IPS-NIHi7 (cell line): ENCODE results near the gene SAMD11.

Experiments
- DNase-seq: peaks from one replicate; pipeline ENCODE4 v3.0.0; 2012; ENCODE audit warnings: mixed read lengths; ENCODE audit errors: extremely low spot score

Gene SAMD11

DNA sequence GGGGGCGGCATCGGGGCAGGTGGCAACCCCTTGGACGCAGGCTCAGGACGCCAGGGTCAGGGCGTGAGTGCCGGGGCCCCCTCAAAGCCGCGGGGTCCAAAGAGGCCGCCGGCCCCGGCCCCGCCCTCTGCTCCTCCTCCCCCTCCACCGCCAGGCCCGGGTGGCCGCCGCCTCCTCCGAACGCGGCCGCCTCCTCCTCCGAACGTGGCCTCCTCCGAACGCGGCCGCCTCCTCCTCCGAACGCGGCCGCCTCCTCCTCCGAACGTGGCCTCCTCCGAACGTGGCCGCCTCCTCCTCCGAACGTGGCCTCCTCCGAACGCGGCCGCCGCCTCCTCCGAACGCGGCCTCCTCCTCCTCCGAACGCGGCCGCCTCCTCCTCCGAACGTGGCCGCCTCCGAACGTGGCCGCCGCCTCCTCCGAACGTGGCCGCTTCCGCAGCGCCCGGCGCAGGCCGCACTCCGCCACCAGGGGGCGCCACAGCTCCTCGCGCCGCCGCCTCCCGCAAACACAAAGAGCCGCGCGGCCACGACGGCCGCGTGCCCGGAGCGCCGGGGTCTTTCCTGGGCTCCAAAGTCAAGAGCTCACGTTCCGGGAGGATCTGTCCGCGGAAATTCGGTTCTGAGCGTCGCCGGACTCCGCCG lies 19.3 kb upstream of the SAMD11 start:
- DNase-seq = peak; percentile 86

DNA sequence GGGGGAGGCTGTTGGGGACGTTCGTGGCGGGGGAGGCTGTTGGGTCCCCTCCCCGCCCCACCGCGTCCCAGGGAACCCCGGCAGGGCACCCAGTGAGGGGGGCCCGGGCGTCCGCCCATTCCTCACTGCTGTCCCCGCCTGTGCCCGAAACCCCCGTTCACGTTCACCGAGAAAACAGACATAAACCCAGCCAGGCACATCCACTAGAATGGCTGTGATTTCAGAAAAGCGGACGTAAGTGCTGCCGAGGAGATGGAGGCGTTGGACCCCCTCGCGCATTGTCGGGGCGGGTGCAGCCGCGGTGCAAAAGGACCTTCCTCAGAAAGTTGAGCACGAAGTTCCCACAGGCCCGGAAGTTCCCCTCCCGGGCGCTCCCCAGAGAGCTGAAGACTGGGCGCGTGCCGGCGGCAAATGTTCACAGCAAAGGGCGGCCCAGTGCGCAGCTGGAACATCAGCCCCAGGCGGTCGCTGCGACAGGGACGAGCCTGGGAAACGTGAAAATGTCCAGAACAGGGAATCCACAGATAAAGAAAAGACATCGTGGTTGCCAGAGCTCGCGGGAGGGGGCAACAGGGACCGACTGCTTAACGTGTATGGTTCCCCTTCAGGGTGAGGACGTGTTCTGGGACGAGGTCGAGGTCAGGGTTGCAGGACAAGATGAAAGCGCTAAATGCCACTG lies 18.5 kb upstream of the SAMD11 start:
- DNase-seq = no peak

DNA sequence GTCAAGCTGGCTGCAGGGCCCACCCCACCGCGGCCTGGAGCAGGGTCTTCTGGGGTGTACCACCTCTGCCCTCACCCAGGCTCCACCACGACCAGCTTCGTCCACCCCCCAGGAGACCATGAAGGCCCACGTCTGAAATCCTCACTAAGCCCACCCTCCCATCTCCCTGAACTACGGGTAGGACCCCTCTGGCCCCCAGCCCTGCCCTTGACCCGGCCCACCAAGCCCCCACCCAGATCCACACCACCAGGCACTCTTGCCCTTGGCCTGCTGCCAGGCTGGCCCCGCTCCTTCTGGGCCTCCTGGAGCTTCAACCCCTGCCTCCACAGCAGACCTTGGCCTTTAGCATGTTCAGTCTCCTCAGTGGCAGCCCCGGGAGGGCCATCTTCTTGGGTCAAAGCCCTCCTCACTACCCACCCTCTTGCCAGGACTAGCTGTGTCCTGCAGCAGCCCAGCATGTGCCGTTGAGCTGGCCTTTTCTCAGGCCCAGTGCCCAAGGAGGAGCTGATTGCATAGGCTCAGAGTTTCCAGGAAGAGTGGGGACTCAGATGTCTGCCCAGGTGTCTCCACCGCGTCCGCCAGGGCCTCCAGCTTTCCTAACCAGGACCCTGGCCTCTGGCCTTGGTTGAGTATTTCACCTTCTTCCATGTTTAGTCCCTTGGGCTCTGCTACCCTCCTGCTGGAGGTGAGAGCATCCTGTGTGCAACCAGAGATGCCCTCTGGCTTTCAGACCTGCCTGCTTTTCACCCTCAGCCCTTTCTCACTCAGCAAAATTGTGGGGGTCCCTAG lies 17.7 kb upstream of the SAMD11 start:
- DNase-seq = no peak

DNA sequence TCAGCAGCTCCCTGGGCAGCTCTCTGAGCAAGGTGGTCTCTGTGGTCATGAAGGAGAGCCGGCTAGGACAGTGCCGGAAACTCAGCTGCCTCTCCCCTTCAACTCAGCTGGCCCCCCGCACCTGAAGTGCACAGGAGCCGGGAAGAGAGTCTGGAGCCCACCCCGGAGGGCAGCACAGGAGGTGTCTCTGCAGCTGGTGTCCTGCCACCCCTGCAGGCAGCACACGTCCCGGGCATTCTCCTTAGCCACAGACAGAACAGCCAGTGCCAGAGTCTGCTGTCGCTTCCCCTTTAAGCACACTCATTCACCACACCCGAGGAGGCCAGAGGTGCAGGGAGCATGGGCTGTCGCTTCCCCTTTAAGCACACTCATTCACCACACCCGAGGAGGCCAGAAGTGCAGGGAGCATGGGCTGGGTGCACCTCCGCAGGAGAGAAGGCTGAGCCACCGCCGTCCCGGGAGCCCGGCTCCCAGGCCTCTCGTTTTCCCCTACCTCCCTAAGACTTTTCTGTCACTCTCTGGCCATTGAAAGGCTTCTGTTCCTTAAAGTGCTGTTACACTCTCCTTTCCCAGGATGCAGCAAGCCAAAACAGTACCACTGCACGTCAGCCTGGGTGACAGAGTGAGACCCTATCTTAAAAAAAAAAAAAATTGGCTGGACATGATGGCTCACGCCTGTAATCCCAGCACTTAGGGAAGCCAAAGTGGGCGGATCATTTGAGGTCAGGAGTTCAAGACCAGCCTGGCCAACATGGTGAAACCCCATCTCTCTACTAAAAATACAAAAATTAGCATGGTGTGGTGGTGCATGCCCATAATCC lies 16.9 kb upstream of the SAMD11 start:
- no peak for DNase-seq

DNA sequence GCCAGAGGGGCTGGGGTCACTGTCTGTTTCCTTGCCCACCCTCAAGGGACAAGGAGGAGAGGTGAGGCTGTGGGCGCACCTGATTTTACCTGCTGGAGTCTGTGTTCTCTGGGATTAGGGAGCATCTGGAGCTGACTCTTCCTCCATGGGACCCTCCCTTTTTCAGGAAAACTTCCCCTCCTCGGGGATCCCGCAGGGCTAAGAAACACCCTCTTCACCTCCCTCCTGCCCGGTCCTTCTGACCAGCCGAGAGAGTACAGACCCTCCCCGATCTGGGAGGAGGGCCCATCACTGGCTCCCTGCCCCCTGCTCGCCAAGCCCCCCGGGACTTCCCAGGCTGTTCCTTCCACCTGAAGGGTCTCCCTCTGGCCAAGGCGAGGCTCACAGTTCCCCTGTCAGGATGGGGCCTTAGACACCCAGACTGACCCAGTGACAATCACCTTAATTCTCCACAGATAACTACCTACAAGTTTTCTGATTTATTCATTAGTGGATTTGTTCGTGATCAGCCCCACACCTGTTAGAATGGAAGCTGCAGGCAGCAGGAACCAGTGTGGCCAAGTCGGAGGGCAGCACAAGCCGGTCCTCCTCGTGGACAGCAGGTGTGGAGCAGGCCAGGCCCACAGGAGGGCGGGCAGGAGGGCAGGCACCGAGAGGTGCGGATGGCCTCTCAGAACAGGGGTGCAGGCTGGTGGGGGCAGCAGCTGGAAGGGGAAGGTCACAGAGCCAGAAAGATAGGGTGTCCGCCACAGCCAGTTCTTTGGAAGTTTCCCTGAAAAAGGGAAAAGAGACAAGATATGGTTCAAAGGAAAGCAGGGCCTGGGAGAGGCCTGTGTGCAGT lies 15.9 kb upstream of the SAMD11 start:
- DNase-seq = no peak

DNA sequence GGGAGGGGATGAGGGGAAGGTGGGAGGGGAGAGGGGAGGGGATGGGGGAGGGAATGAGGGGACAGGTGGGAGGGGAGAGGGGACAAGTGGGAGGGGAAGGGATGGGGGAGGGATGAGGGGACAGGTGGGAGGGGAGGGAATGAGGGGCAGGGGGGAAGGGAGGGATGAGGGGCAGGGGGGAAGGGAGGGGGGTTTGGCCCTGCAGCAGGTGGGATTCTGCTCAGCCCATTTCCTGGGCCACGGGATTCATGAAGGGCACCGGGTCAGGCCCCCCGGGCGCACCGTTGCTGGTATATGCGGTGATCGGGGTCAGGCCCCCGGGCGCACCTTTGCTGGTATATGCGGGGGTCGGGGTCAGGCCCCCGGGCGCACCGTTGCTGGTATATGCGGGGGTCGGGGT lies 15.1 kb upstream of the SAMD11 start:
- no peak for DNase-seq

DNA sequence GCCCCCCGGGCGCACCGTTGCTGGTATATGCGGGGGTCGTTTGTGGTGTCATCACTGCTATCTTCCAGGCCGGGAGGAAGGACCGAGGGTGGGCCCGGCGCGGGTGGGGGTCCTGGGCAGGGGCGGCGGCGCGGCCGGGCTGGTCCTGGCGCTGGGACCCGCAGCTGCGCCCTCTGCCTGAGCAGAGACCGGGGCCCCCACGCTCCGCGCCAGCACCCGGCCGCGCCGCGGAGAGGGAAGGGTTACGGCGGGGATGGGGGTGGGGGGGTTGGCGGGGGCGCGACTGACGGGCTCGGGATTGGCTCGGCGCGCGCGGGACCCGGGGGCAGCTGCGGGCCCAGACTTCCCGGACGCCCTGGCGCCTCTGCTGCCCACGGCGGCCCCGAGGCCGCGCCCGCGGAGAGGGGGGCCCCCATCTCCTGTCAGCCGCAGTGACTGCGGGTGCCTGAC lies 13.8 kb upstream of the SAMD11 start:
- no peak for DNase-seq

DNA sequence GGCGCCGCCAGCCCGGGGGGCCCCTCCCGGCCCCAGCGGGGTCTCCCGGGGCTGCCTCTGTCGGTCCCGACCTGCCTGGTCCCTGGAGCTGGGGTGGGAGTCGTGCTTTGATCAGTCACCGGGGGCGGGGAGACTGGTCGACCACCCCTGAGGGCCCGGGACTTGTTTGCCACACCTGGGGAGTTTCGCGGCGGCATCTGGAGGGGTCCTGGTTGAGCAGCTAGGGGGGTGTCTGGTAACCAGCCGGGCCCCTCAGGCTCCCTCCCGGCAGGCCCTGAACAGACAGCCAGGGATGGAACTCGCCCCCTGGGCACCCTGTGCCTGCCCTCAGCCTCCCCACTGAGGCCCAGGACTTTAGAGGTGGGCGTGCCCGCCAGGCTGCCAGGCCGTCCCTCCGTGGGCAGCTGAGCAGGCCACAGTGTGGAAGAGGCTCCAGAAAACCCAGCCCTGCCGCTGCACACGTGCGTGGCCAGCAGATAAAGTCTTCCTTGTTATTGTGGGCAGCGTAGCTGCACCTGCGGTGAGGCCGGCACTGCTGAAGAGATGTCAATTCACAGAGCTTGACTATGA lies 13.3 kb upstream of the SAMD11 start:
- DNase-seq = no peak

DNA sequence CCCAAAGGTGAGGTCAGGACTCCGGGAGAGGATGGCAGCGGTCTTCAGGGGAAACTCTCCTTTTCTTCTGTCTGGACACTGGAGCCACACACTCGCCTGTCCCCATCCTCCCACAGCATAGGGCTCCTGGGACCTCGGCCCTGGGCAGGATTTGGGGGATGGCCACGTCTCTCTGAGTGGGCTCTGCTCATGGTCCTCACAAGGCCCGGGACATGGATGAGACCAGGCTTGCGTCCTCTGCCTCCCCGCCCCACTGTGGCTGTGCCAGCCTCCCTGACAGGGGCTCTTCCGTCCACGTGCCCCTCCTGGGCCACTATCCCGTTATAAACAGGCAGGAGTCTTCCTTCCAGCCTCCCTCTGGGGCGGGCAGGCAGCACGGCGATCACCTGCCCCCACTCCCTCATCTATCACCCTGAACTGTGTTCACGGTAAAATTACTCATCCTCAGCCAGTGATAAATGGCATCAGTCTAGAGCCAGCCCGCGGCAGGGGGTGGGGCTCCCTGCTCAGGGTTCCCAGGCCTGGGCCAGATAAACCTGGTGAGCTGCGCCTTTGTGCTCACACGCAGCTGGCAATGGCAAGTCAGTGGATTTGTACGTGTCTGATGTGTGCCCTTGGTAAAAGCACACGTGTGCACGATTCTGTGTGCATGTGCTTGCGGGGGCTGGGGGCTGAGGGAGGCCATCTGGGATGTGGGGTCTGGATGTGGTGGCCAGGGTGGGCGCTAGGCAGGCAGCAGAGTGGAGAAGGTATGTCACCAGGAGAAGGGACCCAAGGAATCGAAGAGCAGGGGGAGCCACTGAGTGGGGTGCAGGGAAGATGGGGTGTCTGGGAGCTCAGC lies 12.6 kb upstream of the SAMD11 start:
- DNase-seq = no peak

DNA sequence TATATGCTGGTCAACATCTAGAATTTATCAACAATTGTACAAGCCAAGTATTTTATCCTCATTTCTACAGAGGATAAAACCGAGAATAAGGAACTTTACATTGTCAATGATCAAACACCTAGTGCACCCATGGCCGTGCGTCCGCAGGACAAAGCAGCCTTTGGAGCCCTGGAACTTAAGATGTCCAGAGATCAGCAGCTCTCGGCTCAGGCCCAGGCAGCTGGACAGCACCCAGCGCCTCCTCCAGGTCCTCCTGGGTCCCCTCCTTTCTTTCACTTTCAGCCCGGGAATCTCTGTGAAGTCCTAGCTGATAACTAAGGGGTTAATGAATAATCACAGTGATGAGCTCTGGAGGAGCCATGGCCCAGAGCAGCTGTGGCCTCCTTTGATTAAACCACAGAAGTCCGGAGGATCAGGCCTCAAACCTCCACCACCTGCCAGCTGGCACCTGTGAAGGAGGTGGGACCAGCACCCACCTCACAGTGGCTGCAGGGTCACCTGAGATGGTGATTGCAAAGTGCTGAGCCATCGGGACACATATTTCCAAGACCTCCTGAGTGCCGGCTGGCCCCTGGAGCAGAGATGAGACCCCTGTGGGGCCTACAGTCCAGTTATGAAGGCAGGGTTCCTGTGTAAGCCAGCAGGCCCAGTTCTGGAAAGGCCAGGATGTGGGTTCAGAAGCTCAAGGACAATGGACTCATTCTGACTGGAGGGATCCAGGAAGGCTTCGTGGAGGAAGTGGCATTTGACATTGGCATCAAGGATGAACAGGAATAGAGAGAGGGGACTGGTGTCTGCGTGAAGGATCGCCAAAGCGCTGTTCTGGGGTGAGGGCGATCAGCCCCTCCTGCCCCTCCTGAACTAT lies 11.6 kb upstream of the SAMD11 start:
- no peak for DNase-seq

DNA sequence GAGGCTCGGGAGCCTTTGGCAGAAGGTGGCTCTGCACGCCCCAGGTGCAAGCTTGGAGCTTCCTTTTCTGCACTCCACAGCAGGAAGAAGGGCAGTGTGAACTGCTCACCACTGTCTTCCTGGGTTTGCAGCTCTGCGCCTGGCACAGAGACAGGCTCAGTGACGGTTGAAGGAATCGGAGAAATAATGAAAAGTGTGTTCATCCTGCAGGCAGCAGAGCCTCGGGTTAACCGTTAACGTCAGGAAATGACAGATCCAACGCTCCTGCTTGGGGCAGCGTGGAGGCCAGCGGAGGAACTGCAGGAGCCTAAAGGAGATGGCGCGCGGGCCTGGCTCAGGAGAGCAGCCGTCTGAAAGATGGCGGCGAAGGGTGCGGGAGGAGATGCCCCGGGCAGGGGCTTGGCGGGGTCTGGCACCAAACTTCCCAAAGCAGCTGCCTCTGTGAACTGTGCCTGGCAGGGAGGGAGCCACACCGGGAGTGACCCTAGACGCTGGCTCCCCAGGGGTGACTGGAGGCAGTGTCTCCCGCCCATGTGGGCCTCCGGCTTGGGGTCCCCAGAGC lies 10.9 kb upstream of the SAMD11 start:
- DNase-seq = no peak

DNA sequence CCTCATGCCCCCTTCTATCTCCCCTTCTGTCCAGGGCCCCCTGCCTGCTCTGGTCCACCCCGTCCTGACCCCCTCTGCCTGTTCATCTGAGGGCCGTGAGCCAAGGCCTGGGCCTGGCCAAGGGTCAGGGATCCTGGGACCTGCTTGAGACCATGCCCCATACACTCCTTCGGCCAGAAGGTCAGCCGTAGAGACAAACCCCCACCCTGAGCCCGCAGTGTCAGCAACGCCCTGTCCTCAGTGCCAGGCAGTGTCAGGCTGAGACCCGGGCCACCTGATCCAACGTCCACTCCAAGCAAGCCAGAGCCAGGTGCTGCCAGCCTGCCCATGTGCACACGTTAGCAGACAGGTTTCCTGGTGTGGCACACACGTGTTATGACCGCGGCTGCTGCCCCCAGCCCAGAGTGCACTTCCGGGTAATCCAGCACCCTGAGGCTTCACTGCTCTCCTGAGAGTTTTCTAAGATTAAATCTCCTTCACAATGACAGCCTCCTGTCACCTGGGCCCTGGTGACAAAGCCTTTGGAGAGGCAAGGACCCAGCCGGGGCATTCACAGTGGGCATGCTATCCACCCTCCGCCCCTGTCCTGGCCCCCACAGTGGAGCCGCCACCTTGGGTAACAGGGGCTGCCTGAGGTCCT lies 10.1 kb upstream of the SAMD11 start:
- DNase-seq = no peak

DNA sequence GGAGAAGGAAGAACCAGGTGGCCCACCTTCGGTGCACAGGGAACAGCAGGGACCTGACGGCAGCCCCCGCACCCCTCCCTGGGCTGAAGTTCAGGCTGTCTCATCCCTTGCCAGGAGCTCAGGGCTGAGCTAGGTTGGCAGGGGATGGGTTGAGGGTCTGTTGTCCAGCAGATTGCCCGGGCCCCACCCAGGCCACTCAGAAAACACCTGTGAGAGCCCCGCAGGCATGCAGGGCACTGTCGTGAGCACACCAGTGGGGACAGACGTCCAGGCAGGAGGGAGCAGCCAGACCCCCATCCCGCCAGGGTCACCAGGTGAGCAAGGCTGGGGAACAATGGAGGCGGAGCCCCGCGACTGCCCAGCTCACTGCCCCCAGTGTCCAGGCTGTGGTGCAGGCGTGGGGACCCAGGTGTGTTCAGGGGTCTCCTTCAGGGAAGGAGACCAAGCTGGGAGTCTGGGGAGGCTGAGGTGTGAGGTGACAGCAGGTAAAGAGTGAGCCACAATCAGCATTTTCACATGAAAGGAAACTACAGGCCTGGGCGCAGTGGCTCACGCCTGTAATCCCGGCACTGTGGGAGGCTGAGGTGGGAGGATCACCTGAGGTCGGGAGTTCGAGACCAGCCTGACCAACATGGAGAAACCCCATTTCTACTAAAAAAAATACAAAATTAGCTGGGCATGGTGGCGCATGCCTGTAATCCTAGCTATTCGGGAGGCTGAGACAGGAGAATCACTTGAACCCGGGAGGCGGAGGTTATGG lies 9.4 kb upstream of the SAMD11 start:
- no peak for DNase-seq

DNA sequence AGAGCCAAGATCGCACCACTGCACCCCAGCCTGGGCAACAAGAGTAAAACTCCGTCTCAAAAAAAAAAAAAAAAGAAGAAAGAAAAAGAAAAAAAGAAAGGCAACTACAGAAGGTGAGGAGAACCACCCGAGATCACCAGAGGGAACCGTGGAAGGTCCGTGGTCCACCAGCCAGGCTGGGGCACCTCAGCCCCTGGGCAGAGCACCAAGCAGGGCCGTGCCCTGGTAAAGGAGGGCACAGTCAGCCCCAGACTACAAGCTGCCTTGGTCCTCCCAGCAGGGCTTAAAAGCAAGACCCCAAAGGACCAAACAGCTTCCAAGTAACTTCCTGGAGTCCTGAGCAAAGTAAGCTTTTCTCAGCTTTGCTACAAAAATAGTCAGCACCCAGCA lies 8.8 kb upstream of the SAMD11 start:
- no peak for DNase-seq

DNA sequence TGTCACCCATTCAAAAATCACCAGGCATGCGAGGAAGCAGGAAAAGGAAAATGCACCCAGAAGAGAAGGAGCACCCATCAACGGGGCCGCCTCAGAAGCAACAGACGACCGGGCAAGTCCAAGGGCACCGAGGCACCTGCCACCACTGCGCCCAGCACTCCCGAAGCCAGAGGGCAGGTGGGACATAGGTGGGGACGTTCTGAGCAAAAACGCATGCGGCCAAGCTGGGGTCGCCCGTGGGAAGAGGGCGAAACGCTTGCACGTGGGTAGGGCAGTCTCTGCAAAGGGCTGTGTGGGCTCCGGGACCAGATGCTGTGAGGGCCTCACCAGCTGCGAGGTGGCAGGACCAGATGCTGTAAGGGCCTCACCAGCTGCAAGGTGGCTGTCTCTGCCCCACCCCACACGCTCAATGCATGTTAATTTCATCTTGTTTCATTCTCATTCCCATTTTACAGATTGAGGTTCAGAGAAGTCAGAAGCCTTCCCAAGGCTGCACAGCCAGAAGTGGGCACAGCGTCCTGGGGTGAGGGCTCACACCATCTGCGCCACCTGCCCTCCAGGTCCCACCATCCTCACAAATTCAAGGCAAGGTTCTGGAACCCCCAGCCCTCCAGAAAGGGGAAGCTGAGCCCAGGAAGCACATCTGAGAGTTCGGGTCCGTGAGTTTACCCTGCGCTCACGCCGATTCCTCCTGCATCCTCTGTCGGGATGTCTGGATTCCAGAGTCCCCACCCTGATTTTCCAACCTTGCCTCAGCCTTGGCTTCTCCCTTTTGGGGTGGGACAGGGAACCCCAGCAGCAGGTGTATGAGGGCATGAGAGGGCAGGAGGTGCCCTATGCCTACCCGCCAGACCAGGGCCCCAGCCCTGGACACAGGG lies 8.2 kb upstream of the SAMD11 start:
- no peak for DNase-seq
